HTR-8/SVneo (cell line): Measurements from ENCODE around the gene AIG1.
A peak's percentile ranks its signal among the peaks of the same experiment; 100 is the strongest.
"Not testable (repeated sequence)": the region's sequence is repeated elsewhere in the genome, so short reads cannot be mapped to it uniquely, and the experiment has no call there.

Experiments
- DNase-seq: peaks from one replicate; pipeline ENCODE4 v3.0.0; 2011; ENCODE audit warnings: low spot score, mixed read lengths; ENCODE audit not compliant: insufficient read length
- FAIRE-seq: peaks from 2 replicates; lab custom pipeline; 2011; peaks lifted over from hg19 to GRCh38; lab: Jason Lieb, UNC

The AIG1 gene

DNA sequence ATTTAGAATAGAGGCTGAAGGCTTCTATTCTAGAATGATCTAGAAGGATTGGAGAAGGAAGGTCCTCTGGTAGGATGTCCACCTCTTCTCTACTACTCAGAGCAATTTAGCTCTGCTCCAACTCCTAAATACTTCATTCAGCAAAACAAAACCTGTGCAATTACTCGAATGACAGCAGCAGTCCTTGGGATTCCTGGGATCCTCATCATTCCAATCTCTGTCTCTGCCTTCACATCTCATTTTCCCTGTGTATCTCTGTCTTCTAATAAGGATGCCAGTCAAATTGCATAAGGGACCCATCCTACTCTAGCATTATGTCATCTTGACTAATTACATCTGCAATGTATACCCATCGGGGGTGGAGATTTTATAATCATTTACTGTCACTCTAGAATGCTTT, 5.5 kb upstream of the AIG1 start:
- FAIRE-seq (no peak), DNase-seq (no peak)

DNA sequence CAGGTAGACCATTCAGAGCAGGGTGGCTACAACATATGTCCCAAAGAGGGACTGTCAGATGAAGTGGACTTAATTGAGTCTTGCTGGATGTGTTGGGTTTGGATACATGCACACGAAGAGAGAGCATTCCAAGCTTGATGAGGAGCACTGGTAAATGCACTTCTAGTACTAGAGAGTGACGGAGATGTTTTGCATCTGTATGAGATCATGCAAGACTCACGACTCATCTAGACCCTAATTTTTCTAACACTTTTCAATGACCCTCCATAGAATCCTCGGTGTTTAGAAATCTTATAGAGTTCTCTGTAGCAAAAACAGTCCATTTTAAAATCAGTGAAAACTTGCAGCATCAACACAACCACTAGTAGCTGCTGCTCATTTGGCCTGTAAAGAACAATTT, 4.8 kb upstream of the AIG1 start:
- no peak for FAIRE-seq
- no peak for DNase-seq

DNA sequence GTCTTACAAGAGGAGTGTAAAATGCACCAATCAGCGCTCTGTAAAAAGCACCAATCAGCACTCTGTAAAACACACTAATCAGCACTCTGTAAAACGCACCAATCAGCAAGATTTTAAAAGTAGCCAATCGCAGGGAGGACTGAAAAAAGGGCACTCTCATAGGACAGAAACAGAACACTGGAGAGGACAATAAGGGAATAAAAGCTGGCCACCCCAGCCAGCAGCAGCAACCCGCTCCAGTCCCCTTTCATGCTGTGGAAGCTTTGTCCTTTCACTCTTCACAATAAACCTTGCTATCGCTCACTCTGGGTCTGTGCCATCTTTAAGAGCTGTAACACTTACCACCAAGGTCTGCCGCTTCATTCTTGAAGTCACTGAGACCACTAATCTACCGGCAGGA, 1.7 kb upstream of the AIG1 start:
- FAIRE-seq (no peak), DNase-seq (no peak)

DNA sequence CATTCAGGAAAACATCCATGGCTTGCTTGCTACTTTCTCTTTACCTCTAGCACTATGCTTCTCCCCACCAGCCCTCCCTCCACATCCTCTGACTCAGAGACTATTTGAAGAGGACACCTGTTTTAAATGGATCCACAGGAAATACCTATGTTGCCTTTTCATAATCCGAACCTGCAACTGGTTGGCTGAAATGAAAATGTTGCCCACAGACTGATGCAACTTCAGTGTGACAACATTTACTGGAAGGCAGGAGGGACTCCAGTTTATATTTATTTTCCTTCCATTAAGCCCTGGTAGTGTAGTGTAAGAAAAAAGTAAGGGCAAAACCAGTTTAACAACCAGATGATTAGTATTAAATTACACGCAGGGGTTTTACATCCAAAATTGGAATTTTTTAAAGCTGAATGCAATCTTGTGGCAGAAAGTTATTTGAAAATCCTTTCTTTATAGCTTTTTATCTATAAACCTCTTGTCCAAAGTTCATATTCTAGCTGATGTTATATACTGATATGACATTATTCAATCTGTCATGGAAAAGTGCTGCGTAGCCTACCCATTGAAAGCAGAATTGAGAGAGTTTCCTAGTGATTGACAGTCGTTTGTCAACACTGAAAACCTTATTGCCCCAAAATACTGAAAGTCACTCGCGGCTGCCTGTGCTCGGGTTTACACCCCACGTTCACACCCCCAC, 881 bp upstream of the AIG1 start:
- DNase-seq (peak; percentile 33), FAIRE-seq (no peak)

DNA sequence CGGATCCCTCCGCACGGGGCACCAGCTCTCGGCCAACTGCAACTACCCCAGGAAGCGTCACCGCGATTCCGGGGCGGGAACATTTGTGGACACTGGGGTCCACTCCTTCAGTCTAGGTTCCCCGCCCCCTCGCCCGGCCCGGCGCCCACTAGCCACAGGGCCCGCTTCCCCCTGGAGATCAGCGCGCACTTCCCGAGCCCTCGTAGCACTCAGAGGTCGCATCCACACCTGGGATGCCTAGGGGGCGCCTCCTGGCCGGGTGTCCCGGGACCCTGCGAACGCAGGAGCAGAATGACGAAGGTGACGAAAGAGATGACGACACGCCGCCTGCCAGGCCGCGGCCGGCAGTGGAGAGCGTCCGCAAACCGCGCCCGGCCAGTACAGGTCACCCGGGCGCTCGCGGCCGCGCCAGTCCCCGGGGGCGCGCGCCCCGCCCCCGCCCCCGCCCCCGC, 309 bp upstream of the AIG1 start:
- peak; percentile 73 for DNase-seq
- FAIRE-seq: no peak

DNA sequence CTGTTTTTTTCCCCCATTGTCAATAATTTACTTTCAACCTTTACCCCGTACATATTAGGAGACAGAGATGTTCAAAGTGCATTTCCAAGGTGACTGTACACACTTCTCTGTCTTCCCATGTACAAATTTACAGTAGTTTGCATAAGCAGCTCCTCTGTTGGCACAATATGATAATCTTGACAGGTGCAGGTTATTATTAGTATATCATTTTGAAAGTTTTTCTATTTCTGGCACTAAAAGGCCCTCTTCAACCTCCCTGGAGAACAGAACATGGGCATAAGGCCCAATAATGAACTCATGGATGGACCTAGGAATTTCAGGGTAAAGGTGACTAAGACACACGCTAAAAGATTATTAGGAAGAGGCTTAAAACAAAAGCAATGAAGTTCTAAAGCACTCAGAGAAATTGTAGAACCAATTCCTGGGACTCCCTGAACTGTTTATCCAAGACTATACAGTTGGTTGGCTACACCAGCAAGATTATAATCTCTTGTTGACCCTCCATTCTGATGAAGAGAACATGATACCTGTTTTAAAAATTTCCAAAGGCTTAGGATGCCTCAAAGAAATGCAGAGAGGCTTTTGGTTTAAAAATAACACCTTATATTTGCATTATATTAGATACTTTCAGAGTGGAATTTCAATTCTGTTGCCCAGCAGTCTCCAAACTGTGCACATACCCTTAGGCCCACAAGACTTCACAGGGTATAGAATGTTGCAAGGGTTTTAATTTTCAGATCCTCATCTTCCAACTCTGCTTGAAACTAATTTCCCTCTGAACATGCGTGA, 1.1 kb downstream of the AIG1 start:
- no peak for DNase-seq
- FAIRE-seq: no peak

DNA sequence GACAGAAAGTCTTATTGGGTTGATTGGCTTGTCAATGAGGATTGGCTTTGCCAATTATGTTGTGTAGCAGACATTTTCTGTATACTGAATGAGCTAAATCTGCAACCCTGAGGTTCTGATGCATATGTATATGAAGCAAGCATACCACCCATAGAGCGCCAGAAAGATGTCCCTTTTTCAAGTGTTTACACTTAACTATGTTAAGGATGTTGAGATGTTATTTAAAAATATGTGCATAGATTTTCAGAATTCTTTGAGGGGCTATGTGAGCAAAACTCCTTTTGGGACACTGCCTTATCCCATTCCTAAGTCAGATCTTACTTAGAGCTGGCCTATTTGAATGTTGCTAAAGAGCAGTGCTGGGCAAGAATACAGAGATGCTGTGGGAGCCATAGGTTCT, 1.9 kb downstream of the AIG1 start:
- no peak for DNase-seq
- no peak for FAIRE-seq

DNA sequence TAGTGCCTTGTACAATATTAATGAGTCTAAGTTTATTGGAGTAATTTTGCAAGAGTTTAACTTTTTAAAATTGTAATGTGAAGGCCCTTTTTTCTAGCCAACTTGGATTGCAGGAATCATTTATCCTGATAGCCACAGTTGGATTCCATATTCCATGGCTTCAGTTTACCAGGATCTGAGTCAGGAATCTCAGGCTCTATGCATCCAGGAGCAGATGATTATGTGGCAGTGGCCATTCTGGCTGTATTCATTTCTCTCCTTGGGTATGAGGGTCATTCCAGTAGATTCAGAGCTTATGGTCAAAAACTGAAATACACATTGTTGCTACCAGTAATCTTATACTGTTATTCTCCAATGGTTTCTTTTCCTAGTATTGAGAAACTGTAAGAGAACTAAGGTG, 2.9 kb downstream of the AIG1 start:
- no peak for FAIRE-seq
- DNase-seq: no peak

DNA sequence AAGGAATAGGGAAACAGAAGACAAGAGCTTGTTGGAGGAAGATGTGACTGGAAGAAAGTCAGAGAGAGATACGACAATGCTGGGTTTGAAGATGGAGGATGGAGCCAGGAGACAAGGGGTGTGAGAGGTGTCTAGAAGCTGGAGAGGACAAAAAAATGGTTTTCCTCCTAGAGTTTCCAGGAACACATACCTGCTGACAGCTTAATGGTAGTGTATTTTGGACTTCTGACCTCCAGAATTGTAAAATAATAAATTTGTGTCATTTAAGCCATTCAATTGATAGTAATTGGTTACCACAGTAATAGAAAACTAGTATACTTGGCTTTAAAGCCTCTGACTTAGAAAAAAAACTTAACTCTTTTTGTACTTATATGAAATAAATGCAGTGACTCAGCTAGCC, 3.6 kb downstream of the AIG1 start:
- FAIRE-seq: no peak
- no peak for DNase-seq

DNA sequence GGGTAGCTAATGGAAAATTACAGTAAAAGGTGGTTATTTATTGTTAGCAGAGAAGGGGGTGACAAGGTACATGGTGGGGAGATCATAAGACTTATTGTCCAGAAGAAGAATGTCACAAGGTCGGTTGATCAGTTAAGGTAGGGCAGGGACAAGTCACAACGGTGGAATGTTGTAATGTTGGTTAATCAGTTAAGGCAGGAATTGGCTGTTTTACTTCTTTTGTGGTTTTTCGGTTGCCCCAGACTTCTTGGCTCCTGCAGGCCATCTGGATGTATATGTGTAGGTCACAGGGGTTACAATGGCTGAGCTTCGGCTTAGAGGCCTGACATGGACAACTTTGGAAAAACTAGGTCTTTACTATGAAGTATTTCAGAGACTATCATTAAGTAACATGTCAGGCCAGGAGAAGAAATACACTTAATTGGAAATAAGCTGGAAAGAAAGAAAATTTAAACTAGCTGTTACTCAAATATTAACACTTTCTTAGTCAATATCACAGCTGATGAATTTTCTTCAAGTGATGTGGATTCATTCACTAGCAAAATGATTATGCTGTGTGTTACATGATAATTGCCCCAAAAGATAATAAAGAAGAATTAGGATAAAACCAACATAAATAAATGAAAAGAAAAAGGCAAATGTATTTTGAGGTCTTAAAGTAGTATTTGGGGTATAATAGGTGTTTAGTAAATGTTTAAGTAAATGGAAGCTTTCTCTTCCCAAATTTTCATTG, 4.4 kb downstream of the AIG1 start:
- DNase-seq (no peak), FAIRE-seq (no peak)

DNA sequence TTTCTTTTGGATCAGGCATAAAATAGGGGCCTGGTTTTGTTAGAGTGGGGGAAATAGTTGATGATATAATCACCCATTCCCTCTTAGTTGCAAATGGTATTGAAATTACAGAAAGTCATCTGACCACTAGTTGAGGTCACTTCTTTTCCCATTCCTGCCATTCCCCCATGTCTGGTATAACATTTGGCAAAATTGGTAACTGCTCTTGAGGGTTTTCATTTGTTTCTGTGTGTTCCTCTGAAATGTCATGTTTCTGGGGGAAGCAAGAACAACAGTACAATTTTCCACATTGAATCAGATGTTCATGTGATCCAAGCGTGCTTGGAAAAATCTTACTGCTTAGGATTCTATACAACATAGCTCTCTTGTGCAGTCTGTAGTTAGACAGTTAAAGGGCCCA, 7.3 kb downstream of the AIG1 start:
- FAIRE-seq (no peak), DNase-seq (no peak)

DNA sequence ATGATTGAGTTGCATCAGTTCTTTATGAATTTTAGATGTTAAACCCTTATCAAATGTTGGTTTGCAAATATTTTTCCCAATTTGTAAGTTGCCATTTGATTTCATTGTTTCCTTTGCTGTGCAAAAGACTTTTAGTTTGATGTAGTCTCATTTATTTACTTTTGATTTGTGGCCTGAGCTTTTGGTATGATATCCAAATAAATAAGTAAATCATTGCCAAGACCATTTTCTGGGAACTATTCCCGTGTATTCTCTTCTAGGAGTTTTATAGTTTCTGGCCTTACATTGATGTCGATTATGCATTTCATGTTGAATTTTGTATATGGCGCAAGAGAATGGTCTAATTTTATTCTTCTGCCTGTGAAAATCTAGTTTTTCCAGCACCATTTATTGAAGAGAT, 13.4 kb downstream of the AIG1 start:
- no peak for FAIRE-seq

DNA sequence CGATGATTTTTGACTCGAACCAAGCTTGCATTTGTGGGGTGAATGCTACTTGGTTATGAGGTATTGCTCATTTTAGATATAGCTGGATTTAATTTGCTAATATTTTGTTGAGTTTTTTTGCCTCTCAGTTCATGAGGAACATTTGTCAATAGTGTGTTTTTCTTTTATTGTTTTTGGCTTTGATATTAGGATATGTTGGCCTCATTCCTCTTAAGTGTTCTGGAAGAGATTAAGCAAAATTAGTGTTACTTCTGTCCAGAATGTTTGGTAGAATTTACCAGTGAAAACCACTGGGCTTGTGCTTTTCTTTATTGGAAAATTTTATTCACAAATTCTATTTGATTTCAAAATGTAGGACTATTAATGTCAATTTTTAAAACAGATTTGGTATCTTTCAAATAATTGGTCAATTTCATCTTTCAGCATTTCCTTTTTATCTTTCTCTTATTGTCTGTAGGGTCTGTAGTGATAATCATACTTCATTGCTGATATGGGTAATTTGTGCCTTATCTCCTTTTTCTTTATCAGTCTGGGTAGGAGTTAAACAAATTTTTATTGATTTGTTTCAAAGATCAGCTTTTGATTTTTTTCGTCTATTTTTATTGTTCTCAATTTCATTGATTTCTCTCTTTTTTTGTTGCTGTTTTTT, 14.1 kb downstream of the AIG1 start:
- DNase-seq: no peak
- FAIRE-seq: no peak

More for the DNA sequence above, 13.4 kb downstream of the AIG1 start:
- DNase-seq: no peak

DNA sequence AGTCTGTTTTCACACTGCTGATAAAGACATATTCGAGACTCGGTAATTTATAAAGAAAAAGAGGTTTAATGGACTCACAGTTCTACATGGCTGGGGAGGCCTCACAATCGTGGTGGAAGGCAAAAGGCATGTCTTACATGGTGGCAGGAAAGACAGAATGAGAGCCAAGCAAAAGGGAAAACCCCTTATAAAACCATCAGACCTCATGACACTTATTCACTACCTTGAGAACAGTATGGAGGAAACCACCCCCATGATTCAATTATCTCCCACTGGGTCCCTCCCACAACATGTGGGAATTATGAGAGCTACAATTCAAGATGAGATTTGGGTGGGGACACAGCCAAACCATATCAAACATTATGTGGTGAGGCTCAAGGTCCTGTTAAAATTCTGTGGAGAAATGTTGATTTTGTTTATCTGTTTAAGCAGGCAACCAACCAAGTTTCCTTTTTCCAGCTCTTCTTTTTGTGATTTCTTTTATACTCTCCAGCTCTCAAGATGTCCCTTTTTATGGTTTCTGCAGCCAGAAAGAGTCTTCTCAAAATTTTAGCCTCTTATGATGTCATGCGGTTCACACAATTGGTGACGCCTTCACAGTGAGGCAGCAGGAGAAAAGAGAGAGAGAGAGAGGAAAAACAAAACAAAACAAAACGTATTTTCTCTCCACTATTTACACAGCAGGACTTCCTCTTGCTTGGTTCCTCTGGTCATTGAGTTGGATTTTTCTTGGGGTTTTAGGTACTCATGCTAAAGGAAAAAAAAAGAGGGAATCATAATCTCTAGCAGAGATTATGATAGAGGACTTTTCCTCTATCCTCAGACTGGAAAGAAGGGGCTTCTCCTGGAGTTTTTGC, 18.0 kb downstream of the AIG1 start:
- no peak for DNase-seq
- FAIRE-seq: no peak

DNA sequence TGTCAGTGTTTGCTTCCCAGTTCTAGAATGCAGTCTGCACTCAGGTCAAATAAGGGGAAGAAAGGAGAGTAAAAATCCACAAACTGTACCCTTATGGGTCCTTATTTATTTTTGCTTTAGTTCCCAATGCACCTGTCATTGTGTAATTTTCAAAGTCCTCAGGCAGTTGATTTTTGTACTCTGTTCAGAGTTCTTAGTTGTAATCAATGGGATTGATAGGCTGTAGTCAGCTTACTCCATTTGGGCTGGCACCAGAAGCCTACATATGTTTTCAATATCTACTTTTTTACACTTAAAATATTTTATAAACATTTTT, 18.6 kb downstream of the AIG1 start:
- FAIRE-seq (no peak), DNase-seq (no peak)

DNA sequence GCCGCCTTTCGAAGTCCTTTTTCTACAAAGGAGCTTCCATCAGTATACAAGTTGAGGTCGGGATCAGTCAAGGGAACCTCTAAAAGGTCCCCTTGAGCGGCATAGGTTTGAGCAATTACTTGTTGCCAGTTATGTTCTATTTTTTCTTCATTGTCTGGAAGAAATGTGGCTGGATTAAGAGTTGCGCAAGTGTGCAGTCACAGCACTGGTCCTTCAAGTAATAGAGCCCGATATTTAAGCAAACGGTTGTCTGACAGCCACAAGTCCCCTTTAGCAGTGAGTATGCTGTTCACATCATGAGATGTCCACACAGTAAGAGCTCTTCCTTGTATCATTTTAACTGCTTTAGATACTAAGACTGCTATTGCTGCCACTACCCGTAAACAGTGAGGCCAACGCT, 21.6 kb downstream of the AIG1 start:
- not testable (repeated sequence) for DNase-seq, FAIRE-seq

DNA sequence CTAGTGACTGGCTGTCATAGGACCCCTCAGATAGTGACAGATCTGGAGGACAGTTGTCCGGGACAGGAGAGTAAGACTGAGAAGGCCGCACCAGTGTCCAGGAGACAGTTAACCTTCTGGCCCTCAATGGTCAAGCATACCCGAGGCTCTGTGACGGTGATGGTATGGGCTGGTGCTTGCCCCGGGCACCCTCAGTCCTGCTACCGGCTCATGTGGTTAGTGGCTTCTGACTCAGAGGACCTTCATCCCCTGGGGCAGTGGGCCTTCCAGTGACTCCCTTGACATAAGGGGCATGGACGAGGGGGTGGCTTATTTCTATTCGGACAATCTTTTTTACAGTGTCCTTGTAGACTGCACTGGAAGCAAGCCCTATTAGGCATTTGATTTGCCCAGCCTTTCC, 23.3 kb downstream of the AIG1 start:
- DNase-seq, FAIRE-seq: not testable (repeated sequence)

DNA sequence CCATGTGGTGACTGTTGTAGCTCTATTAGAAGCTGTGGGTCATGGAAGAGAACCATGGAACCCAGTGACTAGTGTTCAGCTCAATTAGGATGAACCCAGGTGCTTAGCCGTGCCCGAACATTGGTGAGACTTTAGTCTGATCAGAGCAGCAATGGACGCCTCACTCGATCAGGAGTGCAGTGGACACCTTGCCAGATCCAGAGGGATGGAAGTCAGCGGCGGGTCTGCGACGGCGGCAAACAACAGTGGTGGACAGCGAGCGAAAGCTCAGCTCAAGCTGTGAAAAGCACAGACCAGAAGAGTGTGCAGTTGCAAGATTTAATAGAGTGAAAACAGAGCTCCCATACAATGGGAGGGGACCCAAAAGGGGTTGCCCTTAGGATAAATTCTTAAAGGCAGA, 26.6 kb downstream of the AIG1 start:
- not testable (repeated sequence) for DNase-seq, FAIRE-seq

DNA sequence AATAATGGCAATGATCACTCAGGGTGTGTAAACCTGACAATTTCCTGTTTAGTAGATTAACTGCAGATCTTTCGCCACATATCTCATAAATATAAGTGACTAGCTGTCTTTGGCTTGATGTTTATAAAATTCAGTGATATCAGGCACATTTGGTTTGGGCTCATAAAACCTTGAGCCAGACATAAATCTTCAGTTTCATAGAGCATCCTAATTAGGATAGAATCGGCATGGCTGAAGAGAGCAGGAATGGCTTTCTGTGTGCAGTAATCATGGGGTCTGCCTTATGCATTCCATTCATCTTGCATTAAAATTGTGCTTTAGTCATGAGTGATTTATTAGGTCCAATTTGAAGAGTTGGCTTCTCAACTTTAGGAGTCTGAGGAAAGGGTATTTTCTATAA, 27.2 kb downstream of the AIG1 start:
- DNase-seq (peak; percentile 6), FAIRE-seq (no peak)
